ENCODE measurements around the gene NCAM1.

NCAM1 gene

GRCh38 chr11:112968941-112969713, 7.9 kb downstream of the NCAM1 start:
- DNase-seq = no peak

- DNase-seq = no peak
Observed at GRCh38 chr11:112971195-112971594, 10.0 kb downstream of the NCAM1 start.

- DNase-seq = no peak
Observed at GRCh38 chr11:112971827-112972226, 10.6 kb downstream of the NCAM1 start.

- no peak for DNase-seq
Observed at GRCh38 chr11:112972399-112973145, 11.4 kb downstream of the NCAM1 start.

GRCh38 chr11:112975051-112975450, 13.8 kb downstream of the NCAM1 start:
- peak in 1 of 2 experiments; percentile 32 for DNase-seq

- DNase-seq = no peak
Observed at GRCh38 chr11:112975493-112975892, 14.3 kb downstream of the NCAM1 start.

- no peak for DNase-seq
Observed at GRCh38 chr11:112977755-112978154, 16.5 kb downstream of the NCAM1 start.

- DNase-seq = no peak
Observed at GRCh38 chr11:112983887-112984286, 22.7 kb downstream of the NCAM1 start.

GRCh38 chr11:112989198-112989597, 28.0 kb downstream of the NCAM1 start:
- DNase-seq = no peak

- DNase-seq = no peak
Observed at GRCh38 chr11:112993808-112994207, 32.6 kb downstream of the NCAM1 start.

- DNase-seq = no peak
Observed at GRCh38 chr11:112995423-112996090, 34.3 kb downstream of the NCAM1 start.

GRCh38 chr11:112996994-112997393, 35.8 kb downstream of the NCAM1 start:
- DNase-seq = no peak

- no peak for DNase-seq
Observed at GRCh38 chr11:112997857-112998466, 36.7 kb downstream of the NCAM1 start.

GRCh38 chr11:112999520-112999919, 38.3 kb downstream of the NCAM1 start:
- DNase-seq = no peak

- DNase-seq = peak; percentile 82 to 88
Observed at GRCh38 chr11:113001709-113002108, 40.5 kb downstream of the NCAM1 start.

GRCh38 chr11:113006896-113007445, 45.8 kb downstream of the NCAM1 start:
- no peak for DNase-seq

- DNase-seq = peak; percentile 97 to 99
Observed at GRCh38 chr11:113014262-113015097, 53.3 kb downstream of the NCAM1 start.

GRCh38 chr11:113015098-113015455, 53.9 kb downstream of the NCAM1 start:
- no peak for DNase-seq

GRCh38 chr11:113016905-113017304, 55.7 kb downstream of the NCAM1 start:
- no peak for DNase-seq

GRCh38 chr11:113018913-113019312, 57.7 kb downstream of the NCAM1 start:
- DNase-seq = no peak

- no peak for DNase-seq
Observed at GRCh38 chr11:113019711-113020110, 58.5 kb downstream of the NCAM1 start.

- DNase-seq = no peak
Observed at GRCh38 chr11:113021111-113021510, 59.9 kb downstream of the NCAM1 start.

Data from NCI-H446 (cell line).